Kidney glomerular epithelial cell (primary cell): ENCODE measurements around the gene METRNL.

Source experiments
- DNase-seq: peaks from one replicate; lab custom pipeline; 2025; lab: John Stamatoyannopoulos, UW

The METRNL gene

GRCh38 chr17:83092186-83092585, 12.8 kb downstream of the METRNL start:
- no peak for DNase-seq

GRCh38 chr17:83092931-83093330, 13.5 kb downstream of the METRNL start:
- DNase-seq = no peak

GRCh38 chr17:83093506-83093905, 14.1 kb downstream of the METRNL start:
- no peak for DNase-seq

GRCh38 chr17:83094291-83094690, 14.9 kb downstream of the METRNL start:
- DNase-seq = no peak

- no peak for DNase-seq
Observed at GRCh38 chr17:83095016-83095415, 15.6 kb downstream of the METRNL start.

- no peak for DNase-seq
Observed at GRCh38 chr17:83096401-83097224, 17.2 kb downstream of the METRNL start.

- DNase-seq = no peak
Observed at GRCh38 chr17:83097831-83098230, 18.4 kb downstream of the METRNL start.

- DNase-seq = no peak
Observed at GRCh38 chr17:83098241-83099085, 19.1 kb downstream of the METRNL start.

GRCh38 chr17:83099086-83099555, 19.7 kb downstream of the METRNL start:
- no peak for DNase-seq

GRCh38 chr17:83099570-83100181, 20.3 kb downstream of the METRNL start:
- peak; percentile 38 for DNase-seq

- no peak for DNase-seq
Observed at GRCh38 chr17:83100220-83100852, 20.9 kb downstream of the METRNL start.

GRCh38 chr17:83100853-83101391, 21.5 kb downstream of the METRNL start:
- no peak for DNase-seq

GRCh38 chr17:83101805-83102480, 22.5 kb downstream of the METRNL start:
- peak; percentile 27 for DNase-seq

- DNase-seq = no peak
Observed at GRCh38 chr17:83103200-83103942, 24.0 kb downstream of the METRNL start.

GRCh38 chr17:83103943-83104311, 24.5 kb downstream of the METRNL start:
- DNase-seq = no peak

GRCh38 chr17:83104577-83105505, 25.4 kb downstream of the METRNL start:
- DNase-seq = no peak

- no peak for DNase-seq
Observed at GRCh38 chr17:83105512-83105911, 26.1 kb downstream of the METRNL start.

- DNase-seq = no peak
Observed at GRCh38 chr17:83106056-83106588, 26.7 kb downstream of the METRNL start.
